Measurements from ENCODE around the gene RAB3GAP2.

The RAB3GAP2 gene

GRCh38 chr1:220099826-220100225 lies 172.4 kb downstream of the RAB3GAP2 start:
- Histone ChIP-seq H3K9ac (ENCODE audit: low read length) (no peak overlapping the region), H3K36me3 (ENCODE audit: control insufficient read depth, insufficient read depth, low read length, severe bottlenecking) (peaks cover 73% of the 10 kb centered on the region), H3K27me3 (replicated peaks; ENCODE audit: control insufficient read depth, insufficient read depth, low read length) (no peaks in the 10 kb centered on the region), H3K9me3 (ENCODE audit: control insufficient read depth, low read length) (no peaks in the 10 kb centered on the region), H3K4me1 (ENCODE audit: control insufficient read depth, insufficient read depth, low read length) (peaks cover 10% of the 10 kb centered on the region), H3K4me3 (ENCODE audit: low read length) (no peak overlapping the region)
- DNase-seq (ENCODE audit: low read depth): no peak
